Vagina (tissue), 2 donors: Measurements from ENCODE around the gene SBF2. TPM values are rescaled to one million over a fixed set of nuclear protein-coding genes. Genes with fewer than 3 reads are reported as not detected.

Experiments
- DNase-seq, 2 donors: peaks; one replicate each; pipeline ENCODE4 v3.0.0-alpha.2; 2017; ENCODE audit errors: extremely low spot score in 2 of 2
- H3K27ac ChIP-seq: fragments of 200-600 bp; sonication (generic); one replicate; pipeline ENCODE4 v1.5.1; 2019
- H3K27me3 ChIP-seq: fragments of 200-600 bp; sonication (generic); one replicate; pipeline ENCODE4 v1.5.1; 2019
- H3K36me3 ChIP-seq, 2 donors: fragments of 200-600 bp; sonication (generic); one replicate each; pipeline ENCODE4 v1.5.1; 2017 to 2019
- H3K4me1 ChIP-seq: fragments of 200-600 bp; sonication (generic); one replicate; pipeline ENCODE4 v1.5.1; 2019
- H3K4me3 ChIP-seq, 2 donors: fragments of 200-600 bp; sonication (generic); 1 replicate in 1 of 2; 2 replicates in 1 of 2; pipeline ENCODE4 v1.5.1; 2016 to 2019
- H3K9me3 ChIP-seq: fragments of 200-600 bp; sonication (generic); one replicate; pipeline ENCODE4 v1.5.1; 2019
- CTCF ChIP-seq, 3 experiments: fragments of 450-650 bp in 2 of 3; fragments of 200-600 bp in 1 of 3; sonication (generic) in 1 of 3; IDR thresholded peaks; one replicate each; pipeline ENCODE4 v1.5.1; 2017 to 2019; ENCODE audit warnings: antibody characterized with exemption in 3 of 3, mild to moderate bottlenecking in 2 of 3, moderate library complexity in 2 of 3
- POLR2A ChIP-seq, 2 donors: fragments of 450-650 bp; IDR thresholded peaks; one replicate each; pipeline ENCODE4 v1.6.1; 2017; ENCODE audit warnings: antibody characterized with exemption in 2 of 2, mild to moderate bottlenecking in 2 of 2, moderate library complexity in 2 of 2
- POLR2AphosphoS5 ChIP-seq, 2 donors: sonication (generic); formaldehyde crosslinking; IDR thresholded peaks; one replicate each; pipeline ENCODE4 v1.9.0; 2017; ENCODE audit warnings: antibody characterized with exemption in 2 of 2, mild to moderate bottlenecking in 2 of 2, low read depth in 1 of 2; ENCODE audit not compliant: insufficient read depth in 1 of 2
- intact Hi-C: fragments of 100-400 bp; cut with DNase I; formaldehyde crosslinking; loops from one replicate; pipeline ENCODE4 v1.15.1; 2023
- total RNA-seq: library from RNA; depleted of rRNA; stranded (reverse); fragments of >200 nt; gene quantifications from one replicate; pipeline ENCODE4 v1.2.3, GENCODE V29; 2016

SBF2 gene
- total RNA-seq, 1 donor from 2014 or later = 69.5 TPM

- H3K9me3 ChIP-seq = no peaks in the 10 kb centered on the region
- H3K36me3 ChIP-seq = peaks cover 0 to 7% of the 10 kb centered on the region in 2 donors
- no peak overlapping the region for H3K4me3 ChIP-seq
- H3K27me3 ChIP-seq = no peaks in the 10 kb centered on the region
- no peak overlapping the region for H3K27ac ChIP-seq
- no peak for TF ChIP-seq POLR2A (IDR thresholded peaks at IDR 0.05)
- no peak for TF ChIP-seq CTCF (IDR thresholded peaks at IDR 0.05)
- no peak for TF ChIP-seq POLR2AphosphoS5 (IDR thresholded peaks at IDR 0.05; ENCODE audit: insufficient read depth in 1 of 2, low read depth in 1 of 2)
- no peak for DNase-seq
- H3K4me1 ChIP-seq = no peaks in the 10 kb centered on the region
- intact Hi-C loops = no loop called here
Measured at GRCh38 chr11:9969068-9969467, 325.0 kb downstream of the SBF2 start.

- Histone ChIP-seq H3K9me3 (no peaks in the 10 kb centered on the region), H3K36me3 (peaks cover 0 to 15% of the 10 kb centered on the region in 2 donors), H3K4me3 (no peak overlapping the region), H3K27ac (no peak overlapping the region), H3K4me1 (no peaks in the 10 kb centered on the region), H3K27me3 (no peaks in the 10 kb centered on the region)
- intact Hi-C loops = no loop called here
- no peak for DNase-seq
- TF ChIP-seq POLR2AphosphoS5 (IDR thresholded peaks at IDR 0.05; ENCODE audit: insufficient read depth in 1 of 2, low read depth in 1 of 2) (no peak), CTCF (IDR thresholded peaks at IDR 0.05) (no peak), POLR2A (IDR thresholded peaks at IDR 0.05) (no peak)
Measured at GRCh38 chr11:9962722-9963121, 331.3 kb downstream of the SBF2 start.

GRCh38 chr11:9957072-9957471 is 336.9 kb downstream of the SBF2 start:
- Histone ChIP-seq H3K4me1 (peaks cover 13% of the 10 kb centered on the region), H3K36me3 (peaks cover 0 to 15% of the 10 kb centered on the region in 2 donors), H3K4me3 (no peak overlapping the region), H3K9me3 (no peaks in the 10 kb centered on the region), H3K27ac (no peak overlapping the region), H3K27me3 (no peaks in the 10 kb centered on the region)
- intact Hi-C loops = no loop called here
- TF ChIP-seq CTCF (IDR thresholded peaks at IDR 0.05) (no peak), POLR2A (IDR thresholded peaks at IDR 0.05) (no peak), POLR2AphosphoS5 (IDR thresholded peaks at IDR 0.05; ENCODE audit: insufficient read depth in 1 of 2, low read depth in 1 of 2) (no peak)
- no peak for DNase-seq

GRCh38 chr11:9956483-9956882 is 337.5 kb downstream of the SBF2 start:
- Histone ChIP-seq H3K27ac (no peak overlapping the region), H3K4me1 (peaks cover 19% of the 10 kb centered on the region), H3K9me3 (no peaks in the 10 kb centered on the region), H3K4me3 (no peak overlapping the region), H3K36me3 (peaks cover 0 to 15% of the 10 kb centered on the region in 2 donors), H3K27me3 (no peaks in the 10 kb centered on the region)
- no peak for DNase-seq
- intact Hi-C loops = no loop called here
- TF ChIP-seq POLR2A (IDR thresholded peaks at IDR 0.05) (no peak), CTCF (IDR thresholded peaks at IDR 0.05) (no peak), POLR2AphosphoS5 (IDR thresholded peaks at IDR 0.05; ENCODE audit: insufficient read depth in 1 of 2, low read depth in 1 of 2) (no peak)

- H3K27ac ChIP-seq = no peak overlapping the region
- H3K4me3 ChIP-seq = no peak overlapping the region
- no peak for TF ChIP-seq POLR2A (IDR thresholded peaks at IDR 0.05)
- TF ChIP-seq CTCF (IDR thresholded peaks at IDR 0.05) = no peak
- no peak for TF ChIP-seq POLR2AphosphoS5 (IDR thresholded peaks at IDR 0.05; ENCODE audit: insufficient read depth in 1 of 2, low read depth in 1 of 2)
- intact Hi-C loops = no loop called here
- H3K4me1 ChIP-seq = peaks cover 22% of the 10 kb centered on the region
- no peaks in the 10 kb centered on the region for H3K9me3 ChIP-seq
- no peak for DNase-seq
- H3K36me3 ChIP-seq = peaks cover 0 to 15% of the 10 kb centered on the region in 2 donors
- H3K27me3 ChIP-seq = no peaks in the 10 kb centered on the region
Measured at GRCh38 chr11:9955391-9955790, 338.6 kb downstream of the SBF2 start.
